KMS-11 (cell line): ENCODE data around the gene PACS1.

Experiments used
- H2AFZ ChIP-seq: fragments of 200-600 bp; sonication (generic); 2 replicates; pipeline ENCODE4 v1.6.1; 2016; ENCODE audit warnings: antibody characterized with exemption, mixed run types, low read depth
- H3K27ac ChIP-seq: fragments of 200-600 bp; sonication (generic); 2 replicates; pipeline ENCODE4 v1.6.1; 2016; ENCODE audit warnings: mild to moderate bottlenecking, mixed run types
- H3K27me3 ChIP-seq: fragments of 200-600 bp; sonication (generic); 2 replicates; pipeline ENCODE4 v1.6.1; 2017; ENCODE audit warnings: mild to moderate bottlenecking, low read depth, mixed run types, moderate library complexity; ENCODE audit not compliant: insufficient read depth
- H3K36me3 ChIP-seq: fragments of 200-600 bp; sonication (generic); 2 replicates; pipeline ENCODE4 v1.6.1; 2017; ENCODE audit warnings: mild to moderate bottlenecking, mixed run types; ENCODE audit not compliant: insufficient read depth
- H3K4me1 ChIP-seq: fragments of 200-600 bp; sonication (generic); 2 replicates; pipeline ENCODE4 v1.6.1; 2016; ENCODE audit warnings: mild to moderate bottlenecking, low read depth, mixed run types; ENCODE audit not compliant: poor library complexity, severe bottlenecking
- H3K4me2 ChIP-seq: fragments of 200-600 bp; sonication (generic); 2 replicates; pipeline ENCODE4 v1.7.0; 2016; ENCODE audit warnings: mild to moderate bottlenecking, mixed run types
- H3K4me3 ChIP-seq: fragments of 200-600 bp; sonication (generic); IDR thresholded peaks from 2 replicates; pipeline ENCODE4 v1.6.1; 2017; ENCODE audit warnings: low read depth, low read length, mixed read lengths; ENCODE audit not compliant: insufficient read depth
- H3K79me2 ChIP-seq: fragments of 200-600 bp; sonication (generic); 2 replicates; pipeline ENCODE4 v1.6.1; 2016; ENCODE audit warnings: low read depth, mixed run types; ENCODE audit not compliant: insufficient read depth
- H3K9ac ChIP-seq: fragments of 200-600 bp; sonication (generic); 2 replicates; pipeline ENCODE4 v1.6.1; 2016; ENCODE audit warnings: mild to moderate bottlenecking, mixed run types
- H4K20me1 ChIP-seq: fragments of 200-600 bp; sonication (generic); 2 replicates; pipeline ENCODE4 v1.6.1; 2016; ENCODE audit warnings: mild to moderate bottlenecking, mixed run types; ENCODE audit not compliant: insufficient read depth
- CTCF ChIP-seq: fragments of 200-600 bp; sonication (generic); conservative IDR thresholded peaks from 2 replicates; pipeline ENCODE4 v1.6.1; 2017; ENCODE audit warnings: low read depth, mild to moderate bottlenecking, antibody characterized with exemption, low read length, moderate library complexity, mixed read lengths

PACS1 gene

GRCh38 chr11:66188580-66188979, 118.5 kb downstream of the PACS1 start:
- Histone ChIP-seq H3K27ac (no peak overlapping the region), H3K4me1 (peaks cover 19% of the 10 kb centered on the region), H3K36me3 (no peaks in the 10 kb centered on the region), H3K27me3 (no peaks in the 10 kb centered on the region), H3K4me3 (no peak overlapping the region), H2AFZ (no peak overlapping the region), H3K9ac (no peak overlapping the region), H4K20me1 (no peaks in the 10 kb centered on the region), H3K79me2 (peaks cover 7% of the 10 kb centered on the region; the same call in 1 of the 2 replicates), H3K4me2 (no peak overlapping the region)
- TF ChIP-seq CTCF, result no peak

- no peaks in the 10 kb centered on the region for H3K36me3 ChIP-seq
- H3K27me3 ChIP-seq, result no peaks in the 10 kb centered on the region
- H3K4me3 ChIP-seq, result no peak overlapping the region
- H3K4me1 ChIP-seq, result peaks cover 18% of the 10 kb centered on the region
- no peak overlapping the region for H3K27ac ChIP-seq
- H3K9ac ChIP-seq, result no peak overlapping the region
- H4K20me1 ChIP-seq, result no peaks in the 10 kb centered on the region
- H3K79me2 ChIP-seq, result peaks cover 7% of the 10 kb centered on the region; the same call in 1 of the 2 replicates
- TF ChIP-seq CTCF, result no peak
- H2AFZ ChIP-seq, result no peak overlapping the region
- no peak overlapping the region for H3K4me2 ChIP-seq
These were observed 119.1 kb downstream of the PACS1 start for GRCh38 chr11:66189031-66189745.

- H2AFZ ChIP-seq, result no peak overlapping the region
- H3K27ac ChIP-seq, result no peak overlapping the region
These were observed 120.7 kb downstream of the PACS1 start for GRCh38 chr11:66190786-66191185.

GRCh38 chr11:66192181-66192863, 122.2 kb downstream of the PACS1 start:
- no peak overlapping the region for H3K27ac ChIP-seq
- H3K79me2 ChIP-seq, result peaks cover 7% of the 10 kb centered on the region; the same call in 1 of the 2 replicates
- no peak overlapping the region for H3K9ac ChIP-seq
- no peaks in the 10 kb centered on the region for H3K36me3 ChIP-seq
- no peak overlapping the region for H3K4me3 ChIP-seq
- TF ChIP-seq CTCF, result no peak
- no peak overlapping the region for H2AFZ ChIP-seq
- peaks cover 3% of the 10 kb centered on the region for H3K4me1 ChIP-seq
- H4K20me1 ChIP-seq, result no peaks in the 10 kb centered on the region
- H3K4me2 ChIP-seq, result no peak overlapping the region
- no peaks in the 10 kb centered on the region for H3K27me3 ChIP-seq

More at GRCh38 chr11:66190786-66191185, 120.7 kb downstream of the PACS1 start:
- no peak for TF ChIP-seq CTCF
- H3K27me3 ChIP-seq, result no peaks in the 10 kb centered on the region
- no peak overlapping the region for H3K9ac ChIP-seq
- peaks cover 7% of the 10 kb centered on the region; the same call in 1 of the 2 replicates for H3K79me2 ChIP-seq
- H4K20me1 ChIP-seq, result no peaks in the 10 kb centered on the region
- no peak overlapping the region for H3K4me3 ChIP-seq
- H3K36me3 ChIP-seq, result no peaks in the 10 kb centered on the region
- H3K4me2 ChIP-seq, result no peak overlapping the region
- H3K4me1 ChIP-seq, result peaks cover 11% of the 10 kb centered on the region
